GM19438 (cell line): ENCODE results near the gene KDSR.
A peak's percentile ranks its signal among the peaks of the same experiment; 100 is the strongest.

Source experiments
- ATAC-seq: cut with Tn5 transposase; IDR thresholded peaks from one replicate; pipeline ENCODE4 v1.9.1; 2021; ENCODE audit warnings: low read depth; ENCODE audit not compliant: unreplicated experiment

Gene KDSR

GRCh38 chr18:63307551-63308200 is 59.3 kb downstream of the KDSR start:
- no peak for ATAC-seq

- no peak for ATAC-seq
Measured at GRCh38 chr18:63306819-63307550, 60.0 kb downstream of the KDSR start.

GRCh38 chr18:63306249-63306648 is 60.8 kb downstream of the KDSR start:
- ATAC-seq: no peak

- ATAC-seq: no peak
Measured at GRCh38 chr18:63303547-63303946, 63.5 kb downstream of the KDSR start.

- ATAC-seq: no peak
Measured at GRCh38 chr18:63302636-63303405, 64.2 kb downstream of the KDSR start.

GRCh38 chr18:63302220-63302619 is 64.8 kb downstream of the KDSR start:
- no peak for ATAC-seq

GRCh38 chr18:63301434-63301833 is 65.6 kb downstream of the KDSR start:
- no peak for ATAC-seq

- ATAC-seq: peak; percentile 56
Measured at GRCh38 chr18:63299837-63300745, 66.9 kb downstream of the KDSR start.

- no peak for ATAC-seq
Measured at GRCh38 chr18:63298400-63299365, 68.3 kb downstream of the KDSR start.

GRCh38 chr18:63297687-63298399 is 69.2 kb downstream of the KDSR start:
- no peak for ATAC-seq

GRCh38 chr18:63293935-63294334 is 73.1 kb downstream of the KDSR start:
- ATAC-seq: no peak

GRCh38 chr18:63292831-63293683 is 73.9 kb downstream of the KDSR start:
- no peak for ATAC-seq

- no peak for ATAC-seq
Measured at GRCh38 chr18:63291278-63291677, 75.7 kb downstream of the KDSR start.

GRCh38 chr18:63290821-63291200 is 76.2 kb downstream of the KDSR start:
- no peak for ATAC-seq

GRCh38 chr18:63290166-63290820 is 76.7 kb downstream of the KDSR start:
- no peak for ATAC-seq

GRCh38 chr18:63288311-63288710 is 78.7 kb downstream of the KDSR start:
- no peak for ATAC-seq

- ATAC-seq: no peak
Measured at GRCh38 chr18:63287691-63288220, 79.2 kb downstream of the KDSR start.
